ENCODE results near the gene INPP5K.
"Not testable (repeated sequence)": the region's sequence is repeated elsewhere in the genome, so short reads cannot be mapped to it uniquely, and the experiment has no call there.

The INPP5K gene

GRCh38 chr17:1467898-1468492 is 48.4 kb downstream of the INPP5K start:
- no peak for DNase-seq (ENCODE audit: low read depth in 1 of 2, low spot score in 1 of 2)

- DNase-seq (ENCODE audit: low read depth in 1 of 2, low spot score in 1 of 2): no peak
Measured at GRCh38 chr17:1467258-1467657, 49.2 kb downstream of the INPP5K start.

GRCh38 chr17:1464186-1464585 is 52.2 kb downstream of the INPP5K start:
- DNase-seq (ENCODE audit: low read depth in 1 of 2, low spot score in 1 of 2): no peak

DNA sequence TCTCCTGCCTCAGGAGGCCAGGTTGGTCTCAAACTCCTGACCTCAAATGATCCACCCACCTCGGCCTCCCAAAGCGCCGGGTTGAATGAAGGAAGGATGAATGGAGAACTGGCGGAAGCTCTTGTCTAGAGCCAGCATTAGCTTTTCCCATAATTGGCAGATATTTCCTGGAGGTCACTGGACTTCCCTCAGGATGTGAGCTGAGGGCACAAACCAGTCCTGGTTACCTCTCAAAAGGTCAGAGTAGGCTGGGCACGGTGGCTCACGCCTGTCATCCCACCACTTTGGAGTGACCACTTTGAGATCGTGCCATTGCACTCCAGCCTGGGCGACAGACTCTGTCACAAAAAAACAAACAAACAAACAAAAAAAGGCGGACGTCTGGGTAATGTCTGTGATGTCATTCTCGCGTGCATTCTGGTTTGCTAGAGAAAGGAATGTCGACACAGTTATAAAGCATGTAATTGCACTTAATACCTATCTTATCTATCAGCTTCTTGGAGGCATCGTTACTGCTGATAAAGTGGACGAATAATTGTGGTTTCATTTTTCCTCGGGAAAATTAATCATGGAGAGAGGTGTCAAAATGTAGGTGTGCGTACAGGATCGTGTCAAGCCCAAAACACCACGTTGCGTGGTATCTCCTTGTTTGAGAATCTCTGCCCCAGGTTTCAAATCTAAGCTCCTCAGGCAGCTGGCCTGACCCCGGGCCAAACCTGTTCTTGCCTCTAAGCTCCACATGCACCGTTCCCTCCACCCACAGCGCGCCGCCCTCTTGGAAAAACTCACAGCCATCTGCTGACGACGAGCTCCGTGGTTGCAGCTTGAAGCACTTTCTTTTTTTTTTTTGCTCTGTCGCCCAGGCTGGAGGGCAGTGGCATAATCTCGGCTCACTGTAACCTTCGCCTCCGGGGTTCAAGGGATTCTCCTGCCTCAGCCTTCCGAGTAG is 54.0 kb downstream of the INPP5K start:
- DNase-seq (ENCODE audit: low read depth in 1 of 2, low spot score in 1 of 2): no peak

GRCh38 chr17:1461198-1461944 is 55.0 kb downstream of the INPP5K start:
- DNase-seq (ENCODE audit: low read depth in 1 of 2, low spot score in 1 of 2): no peak

DNA sequence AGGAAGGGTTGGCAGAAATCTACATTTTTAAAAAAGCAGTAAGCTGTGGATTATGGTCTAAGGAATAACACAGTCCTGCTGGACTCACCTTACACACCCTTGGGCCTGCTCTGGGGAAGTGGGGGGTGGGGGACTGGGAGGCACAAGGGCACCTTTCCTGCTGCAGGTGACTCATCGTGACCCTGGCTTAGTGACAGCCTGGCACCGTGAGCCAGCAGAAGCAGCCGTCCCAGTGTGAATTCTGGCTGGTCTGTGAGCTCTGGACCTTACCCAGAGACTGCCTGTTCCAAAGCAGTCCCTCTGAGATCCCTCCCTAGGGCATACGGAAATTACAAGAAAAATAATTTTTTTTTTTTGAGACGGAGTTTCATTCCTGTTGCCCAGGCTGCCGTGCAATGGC is 56.2 kb downstream of the INPP5K start:
- no peak for DNase-seq (ENCODE audit: low read depth in 1 of 2, low spot score in 1 of 2)

DNA sequence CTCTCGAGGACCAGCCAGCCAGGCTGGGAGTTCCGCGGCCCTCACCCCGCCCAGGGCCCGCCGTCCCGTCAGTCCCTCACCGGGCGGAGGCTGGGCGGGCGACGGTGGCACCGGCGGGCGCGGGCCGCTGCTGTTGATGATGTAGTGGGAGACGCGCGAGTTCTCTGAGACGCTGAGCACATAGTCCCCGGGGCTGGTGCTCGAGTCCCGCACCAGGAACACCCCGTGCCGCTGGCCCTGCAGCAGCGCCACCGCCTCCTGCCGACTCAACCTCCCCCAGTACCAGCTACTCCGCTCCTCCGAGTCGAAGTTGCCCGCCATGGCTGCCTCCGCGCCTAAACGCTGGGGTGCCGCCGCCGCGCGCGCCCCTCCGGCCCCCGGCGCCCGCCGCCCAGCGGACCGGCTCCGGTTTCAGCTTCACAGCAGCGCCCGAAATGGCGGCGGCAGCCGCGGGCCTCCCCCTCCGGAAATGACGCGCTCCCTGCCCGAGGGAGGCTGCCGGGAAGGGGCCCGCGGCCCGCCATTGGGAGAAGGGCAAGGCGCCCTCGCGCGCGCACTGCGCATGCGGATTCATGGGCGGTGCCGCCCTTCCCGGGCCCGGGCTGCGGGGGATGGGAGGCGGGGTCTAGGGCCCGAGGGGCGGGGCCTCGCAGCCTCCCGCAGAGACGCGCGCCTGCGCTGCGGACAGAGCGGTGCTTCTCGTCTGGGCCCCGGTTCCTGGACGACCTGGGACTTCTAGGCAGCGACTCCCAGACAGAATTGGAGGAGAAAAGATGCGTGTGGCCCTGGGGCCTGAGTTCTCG is 60.4 kb downstream of the INPP5K start, which contains the start of gene CRK:
TSS of gene CRK (minus strand) at position 436 of the 803 bp plus-strand sequence. CDS start at position 321, 115 bp downstream.
- DNase-seq (ENCODE audit: low read depth in 1 of 2, low spot score in 1 of 2): peak; percentile 96

- DNase-seq (ENCODE audit: low read depth in 1 of 2, low spot score in 1 of 2): peak; percentile 22 to 27
Measured at GRCh38 chr17:1455291-1455796, 61.1 kb downstream of the INPP5K start.

DNA sequence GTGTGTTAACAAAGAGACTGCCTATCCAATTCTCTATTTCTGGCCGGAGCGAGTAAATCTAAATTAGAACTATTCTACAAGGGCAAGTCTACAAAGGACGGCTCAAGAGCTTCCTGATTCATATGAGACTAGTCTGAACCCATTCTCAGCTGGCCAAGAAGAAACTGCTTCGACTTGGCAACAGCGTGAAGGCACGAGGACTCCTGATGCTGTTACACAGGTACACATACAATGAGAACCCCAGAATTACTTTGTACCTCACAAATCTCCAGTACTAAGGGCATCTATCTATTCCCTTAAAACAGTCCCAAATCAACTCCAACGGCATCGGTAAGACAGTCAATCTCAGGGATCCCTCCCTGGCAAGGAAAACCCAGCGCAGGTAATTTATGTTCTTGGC is 61.9 kb downstream of the INPP5K start:
- no peak for DNase-seq (ENCODE audit: low read depth in 1 of 2, low spot score in 1 of 2)

DNA sequence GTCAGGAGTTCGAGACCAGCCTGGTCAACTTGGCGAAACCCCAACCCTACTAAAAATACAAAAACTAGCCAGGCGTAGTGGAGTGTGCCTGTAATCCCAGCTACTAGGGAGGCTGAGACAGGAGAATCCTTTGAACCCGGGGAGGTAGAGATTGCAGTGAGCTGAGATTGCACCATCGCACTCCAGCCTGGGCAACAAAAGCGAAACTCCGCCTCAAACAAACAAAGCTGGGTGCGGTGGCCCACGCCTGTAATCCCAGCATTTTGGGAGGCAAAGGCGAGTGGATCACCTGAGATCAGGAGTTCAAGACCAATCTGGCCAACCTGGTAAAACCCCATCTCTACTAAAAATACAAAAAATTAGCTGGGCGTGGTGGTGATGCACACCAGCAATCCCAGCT is 62.7 kb downstream of the INPP5K start:
- not testable (repeated sequence) for DNase-seq (ENCODE audit: low read depth in 1 of 2, low spot score in 1 of 2)

DNA sequence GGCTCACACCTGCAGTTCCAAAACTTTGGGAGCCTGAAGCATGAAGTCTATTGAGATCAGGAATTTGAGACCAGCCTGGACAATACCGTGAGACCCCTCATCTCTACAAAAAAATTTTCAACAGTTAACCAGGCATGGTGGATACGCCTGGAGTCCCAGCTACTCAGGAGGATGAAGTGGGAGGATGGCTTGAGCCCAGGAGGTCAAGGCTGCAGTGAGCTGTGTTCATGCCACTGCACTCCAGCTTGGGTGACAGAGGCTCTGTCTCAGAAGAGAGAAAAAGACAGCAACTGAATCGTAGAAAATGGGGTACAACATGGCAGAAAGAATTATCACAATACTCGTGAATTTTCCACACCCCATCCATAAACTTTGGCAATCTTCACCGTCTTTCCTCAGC is 63.6 kb downstream of the INPP5K start:
- DNase-seq (ENCODE audit: low read depth in 1 of 2, low spot score in 1 of 2): no peak

- DNase-seq (ENCODE audit: low read depth in 1 of 2, low spot score in 1 of 2): not testable (repeated sequence)
Measured at GRCh38 chr17:1450261-1450660, 66.2 kb downstream of the INPP5K start.

- no peak for DNase-seq (ENCODE audit: low read depth in 1 of 2, low spot score in 1 of 2)
Measured at GRCh38 chr17:1449412-1449967, 66.9 kb downstream of the INPP5K start.

DNA sequence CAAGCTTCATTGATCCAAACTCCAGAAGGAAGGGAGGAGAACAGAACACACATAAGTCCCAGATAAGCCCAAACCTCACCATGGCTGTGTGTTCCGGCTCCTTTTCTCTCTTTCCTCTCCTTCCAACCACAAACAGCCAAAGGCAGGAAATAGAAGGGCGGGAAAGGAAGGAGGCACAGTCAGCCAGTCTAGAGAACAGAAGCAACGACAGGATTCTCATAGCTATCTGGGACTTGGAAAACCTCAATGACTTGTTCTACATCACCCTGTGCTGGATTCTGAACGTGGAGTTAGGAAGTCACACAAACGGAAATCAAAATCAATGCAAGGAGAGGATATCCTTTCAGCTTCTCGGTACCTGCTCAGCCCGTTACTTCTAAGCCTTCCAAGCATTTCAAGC is 69.4 kb downstream of the INPP5K start:
- no peak for DNase-seq (ENCODE audit: low read depth in 1 of 2, low spot score in 1 of 2)

GRCh38 chr17:1446201-1446600 is 70.2 kb downstream of the INPP5K start:
- DNase-seq (ENCODE audit: low read depth in 1 of 2, low spot score in 1 of 2): no peak

DNA sequence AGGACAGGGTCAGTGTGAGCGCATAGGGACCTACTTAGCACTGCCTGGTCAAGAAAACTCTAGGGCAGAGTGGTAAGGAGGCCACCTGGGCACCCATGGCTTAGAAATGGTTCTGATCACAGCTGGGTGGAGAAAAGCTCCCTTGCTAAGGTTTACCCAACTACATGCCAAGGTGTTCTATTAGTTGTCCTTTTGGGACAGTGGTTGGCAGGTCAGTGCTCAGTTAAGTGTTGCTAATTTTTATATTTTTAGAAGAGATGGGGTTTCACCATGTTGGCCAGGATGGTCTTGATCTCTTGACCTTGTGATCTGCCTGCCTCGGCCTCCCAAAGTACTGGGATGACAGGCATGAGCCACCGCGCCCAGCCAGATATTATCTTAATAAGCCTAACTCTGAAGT is 70.7 kb downstream of the INPP5K start:
- DNase-seq (ENCODE audit: low read depth in 1 of 2, low spot score in 1 of 2): not testable (repeated sequence)

Measured in activated CD4-positive, alpha-beta T cell treated with anti-CD3 and anti-CD28 coated beads, Interleukin-2, amount 50 U/mL, for 24 hours (primary cell).